DND-41 (cell line): ENCODE results near the gene SLC6A3.

Experiments
- ATAC-seq: fragments of 200-7000 bp; cut with Tn5 transposase; 3 replicates; pipeline ENCODE4 v1.9.1; 2021; ENCODE audit warnings: low read depth; ENCODE audit not compliant: insufficient read depth
- DNase-seq: peaks from one replicate; pipeline ENCODE4 v3.0.0-alpha.2; 2020
- H2AFZ ChIP-seq: 2 replicates; pipeline ENCODE4 v1.6.0; 2012; ENCODE audit warnings: low read depth, low read length
- H3K27ac ChIP-seq: 2 replicates; pipeline ENCODE4 v1.5.1; 2012; ENCODE audit warnings: low read length, inconsistent platforms
- H3K27me3 ChIP-seq: fragments of 200-600 bp; sonication (generic); 2 replicates; pipeline ENCODE4 v1.6.0; 2012; ENCODE audit warnings: low read length, mild to moderate bottlenecking, inconsistent platforms; ENCODE audit not compliant: insufficient read depth, poor library complexity
- H3K36me3 ChIP-seq: 2 replicates; pipeline ENCODE4 v1.5.1; 2012; ENCODE audit warnings: low read length, inconsistent platforms; ENCODE audit not compliant: insufficient read depth
- H3K4me1 ChIP-seq: 2 replicates; pipeline ENCODE4 v1.5.1; 2012; ENCODE audit warnings: mild to moderate bottlenecking, low read length; ENCODE audit not compliant: insufficient read depth
- H3K4me2 ChIP-seq: 2 replicates; pipeline ENCODE4 v1.6.0; 2012; ENCODE audit warnings: mild to moderate bottlenecking, moderate library complexity, low read length, inconsistent platforms; ENCODE audit not compliant: insufficient read depth
- H3K4me3 ChIP-seq, 2 experiments: fragments of 200-600 bp in 1 of 2; shearing (Covaris generic) in 1 of 2; 2 replicates each; pipeline ENCODE4 v1.5.1; 2012 to 2016; ENCODE audit warnings: inconsistent platforms in 2 of 2, low read length in 2 of 2, mild to moderate bottlenecking in 2 of 2, low read depth in 1 of 2, moderate library complexity in 1 of 2
- H3K79me2 ChIP-seq: 2 replicates; pipeline ENCODE4 v1.6.0; 2012; ENCODE audit warnings: low read length, inconsistent platforms; ENCODE audit not compliant: insufficient read depth
- H3K9ac ChIP-seq: 2 replicates; pipeline ENCODE4 v1.6.0; 2012; ENCODE audit warnings: low read depth, mild to moderate bottlenecking, inconsistent platforms, low read length, moderate library complexity
- H3K9me3 ChIP-seq: 2 replicates; pipeline ENCODE4 v1.5.1; 2012; ENCODE audit warnings: low read length, moderate library complexity, mild to moderate bottlenecking, inconsistent platforms; ENCODE audit not compliant: insufficient read depth, severe bottlenecking
- H4K20me1 ChIP-seq: 2 replicates; pipeline ENCODE4 v1.6.0; 2012; ENCODE audit warnings: low read length; ENCODE audit not compliant: insufficient read depth
- CTCF ChIP-seq: IDR thresholded peaks from 2 replicates; pipeline ENCODE4 v1.5.1; 2012; ENCODE audit warnings: borderline replicate concordance, low read length, moderate library complexity, mild to moderate bottlenecking; ENCODE audit not compliant: poor library complexity, severe bottlenecking; ENCODE audit errors: extremely low read depth
- EZH2 ChIP-seq: IDR thresholded peaks from 3 replicates; pipeline ENCODE4 v1.6.1; 2012; ENCODE audit warnings: borderline replicate concordance, low read depth, mild to moderate bottlenecking, moderate library complexity, low read length, inconsistent platforms; ENCODE audit not compliant: severe bottlenecking

The SLC6A3 gene

DNA sequence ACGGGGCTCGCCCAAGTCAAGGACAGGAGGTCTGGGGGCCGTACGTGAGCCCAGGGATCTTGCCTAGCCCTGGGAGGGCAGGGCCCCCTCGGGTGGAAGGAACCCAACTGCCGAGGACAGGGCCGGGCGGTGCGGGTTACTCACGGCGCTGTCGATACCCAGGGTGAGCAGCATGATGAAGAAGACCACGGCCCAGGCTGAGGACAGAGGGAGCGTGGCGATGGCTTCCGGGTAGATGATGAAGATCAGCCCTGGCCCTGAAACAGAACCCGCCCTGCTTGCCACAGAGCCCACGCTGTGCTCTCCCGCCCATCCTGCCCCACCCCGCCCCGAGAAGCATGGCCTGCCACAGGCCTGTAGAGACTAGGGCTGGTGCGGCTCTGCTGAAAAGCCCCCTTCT lies 34.1 kb downstream of the SLC6A3 start:
- ATAC-seq = no peak
- TF ChIP-seq CTCF = no peak
- no peak for TF ChIP-seq EZH2
- no peaks in the 10 kb centered on the region for H3K36me3 ChIP-seq
- no peak overlapping the region for H3K4me3 ChIP-seq
- no peak overlapping the region for H3K27ac ChIP-seq
- DNase-seq = no peak
- H3K27me3 ChIP-seq = no peaks in the 10 kb centered on the region
- no peaks in the 10 kb centered on the region for H3K9me3 ChIP-seq
- no peak overlapping the region for H3K9ac ChIP-seq
- H2AFZ ChIP-seq = no peak overlapping the region
- H3K4me1 ChIP-seq = no peaks in the 10 kb centered on the region
- H3K79me2 ChIP-seq = no peaks in the 10 kb centered on the region
- no peak overlapping the region for H3K4me2 ChIP-seq
- H4K20me1 ChIP-seq = peaks cover 6% of the 10 kb centered on the region; the same call in 1 of the 2 replicates

DNA sequence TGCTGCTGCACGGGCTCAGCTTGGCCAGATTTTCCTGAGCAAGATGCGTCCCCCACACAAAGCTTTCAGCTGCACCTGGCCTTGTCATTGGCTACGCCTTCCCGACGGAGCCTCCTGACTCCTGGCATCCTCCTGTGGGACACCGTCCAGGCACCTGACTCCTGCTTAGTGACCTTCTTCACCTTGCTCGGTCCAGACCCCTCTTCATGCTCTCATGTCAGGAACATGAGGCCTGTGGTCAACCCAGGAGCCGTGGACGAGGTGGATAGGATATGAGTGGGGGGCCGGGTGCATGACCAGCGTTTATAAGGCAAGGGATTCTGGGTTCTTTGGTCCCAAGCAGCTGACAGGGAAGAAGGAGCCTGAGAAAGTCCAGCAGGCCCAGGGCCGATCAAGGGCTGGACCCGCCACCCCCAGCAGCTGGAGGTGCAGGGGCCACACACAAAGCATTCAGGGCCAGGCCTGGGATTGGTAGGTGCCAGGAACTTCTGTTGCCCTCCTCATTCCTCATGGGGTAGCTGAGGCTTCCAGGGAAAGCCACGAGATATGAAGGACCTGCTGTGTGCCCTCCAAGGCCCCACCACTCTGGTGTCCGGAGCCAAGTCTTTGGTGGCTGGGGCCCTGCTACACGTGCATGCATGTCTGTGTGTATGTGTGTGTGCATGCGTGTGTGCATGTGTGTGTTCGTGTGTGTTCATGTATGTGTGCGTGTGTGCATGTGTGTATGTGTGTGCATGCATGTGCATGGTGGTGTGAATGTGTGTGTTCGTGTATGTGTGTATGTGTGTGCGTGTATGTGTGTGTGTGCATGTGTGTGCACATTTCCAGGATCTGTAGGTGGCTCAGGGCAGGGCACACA lies 34.9 kb downstream of the SLC6A3 start:
- DNase-seq = no peak
- H3K4me3 ChIP-seq = no peak overlapping the region
- no peaks in the 10 kb centered on the region for H3K4me1 ChIP-seq
- no peaks in the 10 kb centered on the region for H3K9me3 ChIP-seq
- H3K27me3 ChIP-seq = no peaks in the 10 kb centered on the region
- H4K20me1 ChIP-seq = peaks cover 6% of the 10 kb centered on the region; the same call in 1 of the 2 replicates
- H3K36me3 ChIP-seq = no peaks in the 10 kb centered on the region
- no peak overlapping the region for H3K9ac ChIP-seq
- no peak overlapping the region for H3K4me2 ChIP-seq
- no peak overlapping the region for H3K27ac ChIP-seq
- no peaks in the 10 kb centered on the region for H3K79me2 ChIP-seq
- ATAC-seq = no peak
- H2AFZ ChIP-seq = no peak overlapping the region
- TF ChIP-seq CTCF (no peak), EZH2 (no peak)

- no peak overlapping the region for H3K9ac ChIP-seq
- no peaks in the 10 kb centered on the region for H3K4me1 ChIP-seq
- DNase-seq = peak; percentile 71
- no peak overlapping the region for H3K27ac ChIP-seq
- TF ChIP-seq CTCF (no peak), EZH2 (no peak)
- peaks cover 6% of the 10 kb centered on the region; the same call in 1 of the 2 replicates for H4K20me1 ChIP-seq
- no peak overlapping the region for H3K4me3 ChIP-seq
- H2AFZ ChIP-seq = no peak overlapping the region
- no peaks in the 10 kb centered on the region for H3K79me2 ChIP-seq
- ATAC-seq = peak; percentile 91
- no peaks in the 10 kb centered on the region for H3K9me3 ChIP-seq
- H3K36me3 ChIP-seq = no peaks in the 10 kb centered on the region
- H3K27me3 ChIP-seq = no peaks in the 10 kb centered on the region
- no peak overlapping the region for H3K4me2 ChIP-seq
Observed at GRCh38 chr5:1409381-1410110, 35.7 kb downstream of the SLC6A3 start.
